ENCODE measurements around the gene HNRNPDL. TPM values are rescaled to one million over a fixed set of nuclear protein-coding genes. Genes with fewer than 3 reads are reported as not detected.

Gene HNRNPDL
- polyA plus RNA-seq, 1 donor from 2014 or later, result 1,146 TPM

- H3K9ac ChIP-seq (ENCODE audit: low read length), result peak overlapping the region; percentile 100
- H3K9me2 ChIP-seq (ENCODE audit: insufficient read depth, low read length), result no peaks in the 10 kb centered on the region
- H3K79me2 ChIP-seq (replicated peaks; ENCODE audit: insufficient read depth, low read length), result peaks cover 73% of the 10 kb centered on the region
- H3K4me2 ChIP-seq (ENCODE audit: low read length), result peak overlapping the region; percentile 59
- H2AFZ ChIP-seq (ENCODE audit: low read depth, low read length), result peak overlapping the region; percentile 69
- no peaks in the 10 kb centered on the region for H3K27me3 ChIP-seq (ENCODE audit: insufficient read depth, low read depth, low read length)
- peaks cover 3% of the 10 kb centered on the region for H3F3A ChIP-seq (ENCODE audit: insufficient read depth, low read length, poor library complexity, severe bottlenecking)
- peak overlapping the region; percentile 82 for H3K4me3 ChIP-seq (ENCODE audit: low read length)
- H3K36me3 ChIP-seq (ENCODE audit: insufficient read depth, low read length), result peaks cover 12% of the 10 kb centered on the region
- no peaks in the 10 kb centered on the region for H3K9me3 ChIP-seq (ENCODE audit: low read length)
- TF ChIP-seq REST (IDR thresholded peaks at IDR 0.05; ENCODE audit: borderline replicate concordance) (peak; percentile 7), POLR2AphosphoS5 (IDR thresholded peaks at IDR 0.05) (no peak), TAF1 (IDR thresholded peaks at IDR 0.05; ENCODE audit: low read depth) (peak; percentile 79), SMC3 (conservative IDR thresholded peaks at IDR 0.05; ENCODE audit: poor library complexity) (no peak)
- H3K27ac ChIP-seq (ENCODE audit: low read length), result peak overlapping the region; percentile 100
- peaks cover 26% of the 10 kb centered on the region for H4K20me1 ChIP-seq (ENCODE audit: insufficient read depth)
Measured at GRCh38 chr4:82430964-82431745, 893 bp upstream of the HNRNPDL start.

- H3K27ac ChIP-seq (ENCODE audit: low read length), result peak overlapping the region; percentile 100
- peak overlapping the region; percentile 82 for H3K4me3 ChIP-seq (ENCODE audit: low read length)
- peaks cover 38% of the 10 kb centered on the region for H4K20me1 ChIP-seq (ENCODE audit: insufficient read depth)
- H3K4me2 ChIP-seq (ENCODE audit: low read length), result no peak overlapping the region
- H3F3A ChIP-seq (ENCODE audit: insufficient read depth, low read length, poor library complexity, severe bottlenecking), result peaks cover 3% of the 10 kb centered on the region
- no peaks in the 10 kb centered on the region for H3K27me3 ChIP-seq (ENCODE audit: insufficient read depth, low read depth, low read length)
- peak overlapping the region; percentile 28 for H2AFZ ChIP-seq (ENCODE audit: low read depth, low read length)
- H3K79me2 ChIP-seq (replicated peaks; ENCODE audit: insufficient read depth, low read length), result peaks cover 73% of the 10 kb centered on the region
- H3K9me3 ChIP-seq (ENCODE audit: low read length), result no peaks in the 10 kb centered on the region
- peaks cover 24% of the 10 kb centered on the region for H3K36me3 ChIP-seq (ENCODE audit: insufficient read depth, low read length)
- TF ChIP-seq REST (IDR thresholded peaks at IDR 0.05; ENCODE audit: borderline replicate concordance), result peak; percentile 60
- no peak for TF ChIP-seq EZH2 (IDR thresholded peaks at IDR 0.05; ENCODE audit: borderline replicate concordance, insufficient read depth, low read length, poor library complexity, severe bottlenecking)
- no peak for TF ChIP-seq CTCF (IDR thresholded peaks at IDR 0.05; ENCODE audit: poor library complexity, severe bottlenecking)
- TF ChIP-seq MXI1 (conservative IDR thresholded peaks at IDR 0.05; ENCODE audit: poor library complexity, severe bottlenecking), result no peak
- no peak for TF ChIP-seq SMC3 (conservative IDR thresholded peaks at IDR 0.05; ENCODE audit: poor library complexity)
- TF ChIP-seq POLR2AphosphoS5 (IDR thresholded peaks at IDR 0.05), result no peak
- TF ChIP-seq EP300 (conservative IDR thresholded peaks at IDR 0.05; ENCODE audit: poor library complexity, severe bottlenecking), result no peak
- TF ChIP-seq RAD21 (conservative IDR thresholded peaks at IDR 0.05), result no peak
- peak overlapping the region; percentile 100 for H3K9ac ChIP-seq (ENCODE audit: low read length)
- no peaks in the 10 kb centered on the region for H3K9me2 ChIP-seq (ENCODE audit: insufficient read depth, low read length)
Measured at GRCh38 chr4:82429728-82430192, 502 bp downstream of the HNRNPDL start.

Measured in neural cell (in vitro differentiated cells).